ENCODE data around the gene TAF11L4. TPM values are rescaled to one million over a fixed set of nuclear protein-coding genes. Genes with fewer than 3 reads are reported as not detected.

Gene TAF11L4
- total RNA-seq, 1 donor from 2014 or later: not detected

Other genes starting within 250 kb of the TAF11L4 start
- gene TAF11L2, start 23.6 kb upstream of the TAF11L4 start, total RNA-seq: not detected
- not detected for gene TAF11L3, start 3.4 kb upstream of the TAF11L4 start, total RNA-seq
- gene TAF11L5, start 3.4 kb downstream of the TAF11L4 start, total RNA-seq: not detected
- not detected for gene TAF11L6, start 6.9 kb downstream of the TAF11L4 start, total RNA-seq
- gene TAF11L7, start 64.0 kb downstream of the TAF11L4 start, total RNA-seq: not detected
- gene TAF11L8, start 69.2 kb downstream of the TAF11L4 start, total RNA-seq: not detected
- not detected for gene TAF11L9, start 72.6 kb downstream of the TAF11L4 start, total RNA-seq
- not detected for gene TAF11L10, start 76.0 kb downstream of the TAF11L4 start, total RNA-seq
- not detected for gene TAF11L11, start 82.4 kb downstream of the TAF11L4 start, total RNA-seq
- gene TAF11L12, start 88.6 kb downstream of the TAF11L4 start, total RNA-seq: not detected
- gene TAF11L13, start 110.3 kb downstream of the TAF11L4 start, total RNA-seq: not detected
- not detected for gene TAF11L14, start 112.7 kb downstream of the TAF11L4 start, total RNA-seq